ENCODE measurements around the gene MED27. TPM values are rescaled to one million over a fixed set of nuclear protein-coding genes. Genes with fewer than 3 reads are reported as not detected.

MED27 gene
- total and polyA plus RNA-seq, 2 of the 4 experiments (the other 2 are of a cell fraction), result 50.2 to 63.4 TPM

DNA sequence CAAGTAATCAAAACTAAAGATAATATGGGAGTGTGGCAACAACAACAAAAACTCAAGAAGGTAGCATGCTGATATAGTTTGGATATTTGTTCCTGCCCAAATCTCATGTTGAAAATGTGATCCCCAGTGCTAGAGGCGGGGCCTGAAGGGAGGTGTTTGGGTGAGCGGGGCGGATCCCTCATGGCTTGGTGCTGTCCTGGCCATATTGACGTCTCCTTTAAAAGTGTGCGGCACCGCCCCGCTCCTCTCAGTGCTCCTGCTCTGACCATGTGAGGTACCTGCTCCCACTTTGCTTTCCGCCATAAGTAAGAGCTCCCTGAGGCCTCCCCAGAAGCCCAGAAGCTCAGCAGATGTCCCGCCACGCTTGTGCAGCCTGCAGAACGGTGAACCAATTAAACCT, 25.6 kb downstream of the MED27 start:
- Histone ChIP-seq H3K9me1 (ENCODE audit: insufficient read depth, low read length) (peaks cover 13% of the 10 kb centered on the region), H2BK20ac (ENCODE audit: low read depth, low read length) (no peak overlapping the region), H4K8ac (ENCODE audit: low read depth in 2 of 2, low read length in 2 of 2) (no peak overlapping the region), H3K27ac (ENCODE audit: insufficient read depth, low read length) (no peak overlapping the region), H3K18ac (ENCODE audit: low read depth, low read length) (no peak overlapping the region), H4K20me1 (ENCODE audit: insufficient read depth, low read length) (peaks cover 41% of the 10 kb centered on the region), H2AK9ac (replicated peaks; ENCODE audit: low read depth, low read length, poor library complexity) (no peak overlapping the region), H3K14ac (replicated peaks; ENCODE audit: low read depth, low read length) (no peak overlapping the region), H3K56ac (ENCODE audit: extremely low read depth, insufficient read depth, low read length) (no peak overlapping the region), H2AFZ (replicated peaks; ENCODE audit: low read length, poor library complexity) (no peak overlapping the region), H3K27me3 (ENCODE audit: control insufficient read depth, insufficient read depth, low read length) (no peaks in the 10 kb centered on the region), H2AK5ac (ENCODE audit: low read depth, low read length) (no peak overlapping the region), H3K4me2 (ENCODE audit: low read depth, low read length) (no peak overlapping the region), H3K4me1 (ENCODE audit: control insufficient read depth, insufficient read depth, low read length) (no peaks in the 10 kb centered on the region), H3K23ac (ENCODE audit: low read depth, low read length) (no peak overlapping the region), H3K4me3 (ENCODE audit: insufficient read depth, low read depth, low read length) (no peak overlapping the region), H2BK15ac (ENCODE audit: low read depth, low read length) (no peak overlapping the region), H3K9ac (ENCODE audit: low read depth, low read length) (no peak overlapping the region), H3K79me1 (ENCODE audit: low read depth in 1 of 2, low read length in 2 of 2) (peaks cover 56 to 85% of the 10 kb centered on the region in 2 experiments), H4K91ac (ENCODE audit: insufficient read depth, low read depth, low read length) (no peak overlapping the region), H3K9me3 (ENCODE audit: control insufficient read depth, insufficient read depth, low read length) (no peaks in the 10 kb centered on the region), H3K4ac (ENCODE audit: low read depth, low read length) (no peak overlapping the region), H2BK120ac (ENCODE audit: low read depth, low read length) (no peak overlapping the region), H2BK5ac (ENCODE audit: low read depth, low read length, poor library complexity, severe bottlenecking) (no peak overlapping the region), H3K36me3 (ENCODE audit: control insufficient read depth, insufficient read depth, low read length) (no peaks in the 10 kb centered on the region; the same call in 1 of the 2 replicates), H4K5ac (ENCODE audit: low read depth, low read length) (no peak overlapping the region)
- in situ Hi-C loops (cut with MboI; ENCODE audit: low sequenced_read_pairs), result no loop called here
- BruUV-seq (replicated peaks), result no TSS peak
- POLR2A ChIA-PET (ENCODE audit: unreplicated experiment), result no interaction called here
- WGBS, 2 experiments (ENCODE audit: extremely low coverage in 2 of 2, insufficient read length in 1 of 2), result 100% methylated on average over 4 of the region's 11 CpGs; no CpG with 5 or more reads in 1 of the 2 experiments
- DNase-seq (no peak), ATAC-seq (ENCODE audit: low read depth) (no peak)
- dilution Hi-C loops (cut with HindIII; ENCODE audit: low sequenced_read_pairs, unreplicated experiment), result no loop called here
- TF ChIP-seq MXI1 (IDR thresholded peaks at IDR 0.05; ENCODE audit: borderline replicate concordance, low read depth, low read length) (no peak), RFX5 (IDR thresholded peaks at IDR 0.05; ENCODE audit: low read depth, low read length) (no peak), NFE2L2 (IDR thresholded peaks at IDR 0.05; ENCODE audit: low read depth, low read length) (no peak), RCOR1 (IDR thresholded peaks at IDR 0.05; ENCODE audit: insufficient replicate concordance, low read length) (no peak)
- intact Hi-C loops (cut with micrococcal nuclease), result no loop called here
- CTCF ChIA-PET, result no interaction called here
